ENCODE results near the gene TPK1.
"Not testable (repeated sequence)": the region's sequence is repeated elsewhere in the genome, so short reads cannot be mapped to it uniquely, and the experiment has no call there.

TPK1 gene

DNA sequence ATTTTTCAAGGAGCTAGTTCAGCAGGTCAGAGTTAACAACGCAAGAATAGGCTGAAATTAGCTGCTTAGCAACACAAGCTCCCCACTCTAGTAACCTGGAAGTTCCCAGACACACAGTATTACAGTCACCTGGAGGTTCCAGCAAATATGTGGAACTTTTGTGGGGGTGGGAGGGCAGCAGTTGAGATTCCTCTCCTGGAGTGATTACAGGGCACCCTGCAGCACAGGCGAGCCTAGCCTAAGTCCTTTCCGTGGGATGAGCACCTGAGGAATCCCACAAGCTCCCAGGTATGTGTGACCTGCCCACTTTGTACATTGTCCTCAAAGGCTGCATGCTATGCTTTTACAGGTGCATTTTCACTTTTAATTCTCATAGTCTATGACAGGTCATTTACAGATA, 13.6 kb downstream of the TPK1 start:
- DNase-seq (ENCODE audit: low read depth), result no peak

DNA sequence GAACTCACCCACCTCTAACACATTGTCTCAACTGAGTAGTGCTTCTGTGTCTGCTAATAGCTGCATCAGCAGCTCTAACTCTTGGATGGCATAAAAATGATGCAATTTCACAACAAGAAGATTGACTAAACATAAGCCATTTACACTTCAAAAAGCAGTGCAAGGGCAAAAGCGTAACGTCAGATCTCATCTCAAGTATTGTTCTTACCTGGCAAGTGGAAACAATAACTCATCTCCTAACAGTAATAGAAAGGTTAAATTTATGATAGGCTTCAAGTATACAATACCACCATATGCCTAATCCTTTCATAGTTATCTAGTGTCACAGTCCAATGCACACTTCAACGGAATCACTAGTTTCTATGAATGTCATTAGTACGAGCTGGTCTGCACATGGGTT, 14.8 kb downstream of the TPK1 start:
- no peak for DNase-seq (ENCODE audit: low read depth)

DNA sequence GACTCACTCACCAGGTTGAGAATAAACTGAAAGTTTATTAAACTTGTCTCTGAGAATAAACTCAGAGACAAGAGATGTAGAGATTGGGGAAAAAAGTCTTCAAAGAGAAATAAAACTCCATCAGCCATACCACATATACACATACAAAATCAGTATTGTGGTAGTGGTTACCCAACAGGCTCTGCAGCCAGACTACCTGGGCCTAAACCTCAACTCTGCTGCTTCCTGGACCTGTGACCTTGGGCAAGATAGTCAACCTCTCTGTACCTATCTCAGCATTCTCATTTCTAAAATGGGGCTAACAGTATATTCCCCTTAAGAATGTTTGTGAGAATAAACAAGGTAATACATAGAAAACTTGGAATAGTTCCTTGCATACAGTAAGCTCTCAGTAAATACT, 15.3 kb downstream of the TPK1 start:
- DNase-seq (ENCODE audit: low read depth), result no peak

DNA sequence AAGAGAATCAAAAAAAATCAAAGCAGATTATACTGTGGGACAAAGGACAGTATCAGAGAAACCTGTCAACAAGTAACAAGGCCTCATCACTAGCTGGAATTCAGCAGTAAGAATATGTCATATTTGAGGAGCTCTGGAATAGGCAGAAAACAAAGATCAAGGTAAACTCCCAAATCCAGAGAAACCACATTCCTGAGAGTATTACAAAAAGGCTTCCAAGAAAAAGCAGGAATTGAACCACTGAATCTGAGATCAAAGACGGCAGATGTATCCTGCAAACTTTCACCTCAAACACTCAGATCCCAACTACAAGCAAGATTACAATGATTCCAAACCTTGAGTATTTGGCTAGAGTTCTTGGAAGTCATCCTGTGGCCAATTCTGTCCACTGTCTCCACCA, 16.3 kb downstream of the TPK1 start:
- no peak for DNase-seq (ENCODE audit: low read depth)

DNA sequence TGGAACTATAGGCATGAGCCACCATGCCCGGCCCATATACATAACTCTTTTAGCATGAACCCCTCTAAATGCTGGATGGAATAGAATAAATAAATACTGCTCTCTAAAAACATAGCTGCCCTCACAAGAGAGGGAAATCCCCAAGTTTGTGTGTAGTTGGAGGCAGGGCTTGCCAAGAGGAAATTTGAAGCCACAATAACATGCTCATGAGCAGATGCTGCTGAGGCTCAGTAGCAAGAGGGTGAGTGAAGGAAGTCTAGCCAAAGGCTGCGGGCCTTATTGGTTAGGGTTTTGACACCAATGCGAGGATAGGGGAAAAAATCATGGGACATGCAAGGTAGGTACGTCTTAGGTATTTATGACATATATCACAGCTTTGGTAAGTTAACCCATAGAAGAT, 17.3 kb downstream of the TPK1 start:
- peak; percentile 34 for DNase-seq (ENCODE audit: low read depth)

DNA sequence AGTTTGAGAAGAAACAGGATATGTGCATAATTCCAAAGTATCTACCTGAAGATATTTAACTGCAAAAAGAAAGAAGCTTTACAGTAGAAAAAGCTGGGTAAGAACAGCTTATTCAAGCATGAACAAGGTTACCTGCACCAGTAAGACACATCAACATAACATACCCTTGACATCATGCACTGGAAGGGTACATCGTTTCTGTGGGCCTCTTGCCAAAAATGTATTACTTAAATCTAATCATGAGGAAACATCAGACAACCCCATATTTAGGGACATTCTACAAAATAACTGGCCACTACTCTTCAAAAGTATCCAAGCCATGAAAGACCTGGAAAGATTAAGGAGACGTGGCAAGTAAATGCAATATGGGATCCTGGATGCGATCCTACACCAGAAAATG, 18.9 kb downstream of the TPK1 start:
- no peak for DNase-seq (ENCODE audit: low read depth)

DNA sequence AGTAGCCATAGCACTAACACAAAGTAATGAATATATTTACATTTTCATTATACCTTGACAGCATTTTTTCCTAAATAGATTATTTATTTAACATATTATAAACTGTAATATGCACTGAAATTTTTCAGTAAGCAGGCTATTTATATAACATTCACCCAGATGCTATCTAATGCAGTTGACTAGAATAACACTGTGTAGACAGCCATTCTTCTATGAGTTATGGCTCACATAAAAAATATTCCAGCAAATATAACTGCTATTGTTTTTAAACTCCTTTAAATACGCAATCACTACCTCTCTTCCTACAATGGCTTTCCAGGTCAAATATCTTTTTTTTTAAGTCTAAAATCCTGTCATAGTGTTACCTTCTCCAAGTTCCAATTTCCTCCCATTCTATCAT, 21.6 kb downstream of the TPK1 start:
- no peak for DNase-seq (ENCODE audit: low read depth)

DNA sequence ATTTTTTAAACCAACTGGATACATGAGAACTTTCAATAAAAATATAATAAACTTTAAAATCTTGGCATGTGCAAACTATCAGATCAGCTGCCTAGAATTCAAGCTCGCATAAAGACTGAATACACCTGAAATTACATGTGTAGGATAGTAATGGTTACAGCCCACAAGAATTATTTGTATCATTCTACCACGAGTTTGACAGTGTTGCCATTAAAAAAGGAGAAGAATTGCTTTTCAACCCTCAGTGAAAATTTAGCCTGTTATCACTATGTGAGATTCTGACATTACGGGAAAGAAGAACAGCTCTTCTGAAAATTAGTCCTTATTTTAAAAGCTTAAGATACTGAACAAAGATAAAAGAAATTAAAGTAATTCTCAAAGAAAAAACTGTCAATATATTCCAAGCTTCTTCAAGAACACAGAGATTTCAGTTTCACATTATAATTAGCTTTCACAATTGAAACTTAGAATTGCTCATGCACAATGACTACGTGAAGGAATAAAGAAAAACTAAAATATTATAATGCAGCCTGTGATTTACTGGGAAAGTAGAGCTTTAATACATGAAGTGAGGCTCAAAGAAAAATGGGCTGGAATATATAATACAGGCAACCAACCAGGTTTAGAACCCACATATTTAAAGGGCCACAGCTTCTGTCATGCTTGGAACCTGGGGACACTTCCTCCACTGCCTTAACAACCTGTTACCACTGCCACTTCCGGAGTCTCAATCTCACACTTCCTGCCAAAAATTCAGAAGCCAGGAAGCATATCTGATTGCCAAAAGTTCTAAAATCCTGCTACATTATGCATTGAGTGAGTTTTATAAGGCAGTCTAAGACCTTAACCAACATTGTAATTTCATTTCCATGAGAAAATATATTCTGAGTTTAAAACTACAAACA, 23.2 kb downstream of the TPK1 start:
- DNase-seq (ENCODE audit: low read depth), result no peak

DNA sequence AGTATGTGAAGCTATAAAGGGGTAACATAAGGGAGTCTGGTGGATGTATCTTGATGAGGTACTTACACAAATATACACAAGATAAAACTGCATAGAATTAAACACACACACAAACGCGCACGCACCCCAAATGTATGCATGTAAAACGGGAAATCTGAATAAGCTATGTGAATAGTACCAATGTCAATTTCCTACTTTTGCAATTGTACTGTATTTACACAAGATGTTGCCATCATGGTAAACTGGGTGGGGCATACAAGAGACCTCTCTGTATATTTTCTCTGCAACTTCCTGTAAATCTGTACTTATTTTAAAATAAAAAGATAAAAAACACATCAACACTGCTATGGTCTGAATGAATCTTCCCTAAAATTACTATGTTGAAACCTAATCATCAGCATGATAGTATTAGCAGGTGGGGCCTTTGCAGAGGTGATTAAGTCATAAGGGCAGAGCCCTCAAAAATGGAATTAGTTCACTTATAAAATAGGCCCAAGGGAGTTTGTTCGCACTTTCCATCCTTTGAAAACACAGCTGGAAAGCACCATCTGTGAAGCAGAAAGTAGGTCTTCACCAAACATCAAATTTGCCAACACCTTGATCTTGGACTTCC, 30.1 kb downstream of the TPK1 start:
- no peak for DNase-seq (ENCODE audit: low read depth)

DNA sequence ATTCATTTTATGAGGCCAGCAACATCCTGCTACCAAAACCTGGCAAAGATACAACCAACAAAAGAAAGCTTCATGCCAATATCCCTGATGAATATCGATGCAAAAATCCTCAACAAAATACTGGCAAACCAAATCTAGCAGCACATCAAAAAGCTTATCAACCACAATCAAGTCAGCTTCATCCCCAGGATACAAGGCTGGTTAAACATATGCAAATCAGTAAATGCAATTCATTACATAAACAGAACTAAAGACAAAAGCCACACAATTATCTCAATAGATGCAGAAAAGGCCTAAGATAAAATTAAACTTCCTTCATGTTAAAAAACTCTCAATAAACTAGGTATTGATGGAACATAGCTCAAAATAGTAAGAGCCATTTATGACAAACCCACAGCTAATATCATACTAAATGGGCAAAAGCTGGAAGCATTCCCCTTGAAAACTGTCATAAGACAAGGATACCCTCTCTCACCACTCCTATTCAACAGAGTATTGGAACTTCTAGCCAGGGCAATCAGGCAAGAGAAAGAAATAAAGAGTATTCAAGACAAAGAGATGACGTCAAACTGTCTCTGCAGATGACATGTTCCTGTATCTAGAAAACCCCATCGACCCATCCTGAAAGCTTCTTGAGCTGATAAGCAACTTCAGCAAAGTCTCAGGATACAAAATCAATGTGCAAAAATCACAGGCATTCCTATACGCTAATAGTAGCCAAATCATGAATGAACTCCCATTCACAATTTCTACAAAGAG, 35.0 kb downstream of the TPK1 start:
- not testable (repeated sequence) for DNase-seq (ENCODE audit: low read depth)

DNA sequence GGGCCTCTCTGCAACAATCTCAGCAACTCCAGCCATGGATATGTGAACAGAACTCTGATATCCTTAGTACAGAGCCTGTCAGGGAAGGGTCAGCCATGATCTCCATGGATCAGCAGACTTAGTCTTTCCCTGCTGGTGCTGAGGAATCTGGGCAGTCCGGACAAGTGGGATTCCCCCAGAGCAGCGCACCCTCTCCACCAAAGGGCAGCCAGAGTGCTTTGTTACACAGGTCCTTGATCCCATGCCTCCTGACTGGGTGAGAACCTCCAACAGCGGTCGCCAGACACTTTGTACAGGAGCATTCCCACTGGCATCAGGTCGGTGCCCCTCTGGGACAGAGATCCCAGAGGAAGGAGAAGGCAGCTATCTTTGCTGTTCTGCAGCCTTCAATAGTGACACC, 38.9 kb downstream of the TPK1 start:
- DNase-seq (ENCODE audit: low read depth), result no peak

DNA sequence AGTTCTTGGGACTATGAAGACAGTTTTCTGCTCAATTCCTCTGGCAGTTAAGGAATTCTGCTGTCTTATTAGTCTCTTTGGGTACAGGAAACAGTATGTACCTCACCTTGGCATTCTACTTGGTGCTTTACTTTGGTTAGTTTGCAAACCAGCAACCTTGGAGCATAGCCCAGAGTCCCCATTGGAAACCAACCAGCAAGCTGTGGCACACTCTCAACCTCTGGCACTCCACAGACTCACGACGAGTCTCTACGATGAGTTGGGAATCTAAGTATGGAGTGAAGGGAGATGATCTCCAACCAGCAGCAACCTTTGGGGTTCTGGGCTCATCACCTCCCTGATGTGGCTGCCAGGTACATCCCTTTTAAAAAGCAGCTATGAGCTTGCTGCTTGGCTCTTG, 43.8 kb downstream of the TPK1 start:
- DNase-seq (ENCODE audit: low read depth), result no peak

DNA sequence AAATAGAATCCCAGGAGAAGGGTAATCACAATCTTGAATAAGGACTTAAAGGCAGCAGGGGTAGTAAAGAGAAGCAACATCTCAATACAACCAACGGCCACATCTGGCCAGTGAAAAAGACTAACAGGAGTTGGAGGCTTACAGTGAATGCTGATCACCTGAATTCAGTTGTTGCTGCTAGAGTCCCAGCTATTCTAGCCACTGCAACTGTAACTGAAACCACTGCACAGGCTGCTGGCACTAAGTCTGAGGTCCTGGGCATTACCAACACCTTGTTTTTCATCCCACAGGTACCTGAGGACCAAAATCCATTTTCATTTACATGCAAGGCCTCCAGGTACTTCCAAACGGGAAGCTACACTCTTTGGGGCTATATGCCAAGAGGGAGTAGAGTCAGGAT, 44.4 kb downstream of the TPK1 start:
- DNase-seq (ENCODE audit: low read depth), result no peak

DNA sequence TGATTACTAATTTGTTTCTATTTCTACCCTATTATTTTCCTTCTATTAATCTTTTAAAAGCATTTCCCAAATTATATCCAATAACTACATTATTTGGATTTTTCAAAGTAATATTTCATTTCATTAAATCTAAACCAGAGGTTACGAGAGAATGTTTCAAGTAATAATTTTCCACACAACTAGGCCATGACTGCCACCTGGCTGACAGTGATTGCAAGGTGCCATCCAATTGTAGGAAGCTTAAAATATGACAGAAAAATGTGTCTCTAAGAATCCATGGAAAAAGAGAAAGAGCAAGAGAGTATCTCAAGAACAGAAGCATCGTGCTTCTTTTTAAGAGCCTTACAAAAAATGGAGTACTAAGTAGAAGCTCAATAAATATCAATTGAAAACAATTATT, 48.7 kb downstream of the TPK1 start:
- no peak for DNase-seq (ENCODE audit: low read depth)

DNA sequence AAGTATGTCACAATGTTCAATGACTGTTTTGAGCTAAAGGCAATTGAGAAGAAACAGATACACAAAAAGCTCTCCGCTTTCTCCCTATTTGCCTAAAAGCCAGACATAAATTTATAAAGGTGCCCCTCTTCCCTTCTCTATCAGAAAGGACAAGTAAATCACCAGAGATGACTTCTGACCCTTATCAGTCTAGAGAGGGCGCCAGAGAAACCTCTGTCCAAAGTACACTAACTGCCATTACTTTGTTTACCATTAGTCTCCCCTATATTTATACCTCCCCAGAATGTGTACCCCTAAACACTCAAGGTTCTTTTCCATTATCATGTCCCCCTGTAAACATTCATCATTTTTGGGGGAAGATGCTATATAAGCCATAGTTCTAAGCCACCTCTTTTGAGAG, 49.3 kb downstream of the TPK1 start:
- no peak for DNase-seq (ENCODE audit: low read depth)

DNA sequence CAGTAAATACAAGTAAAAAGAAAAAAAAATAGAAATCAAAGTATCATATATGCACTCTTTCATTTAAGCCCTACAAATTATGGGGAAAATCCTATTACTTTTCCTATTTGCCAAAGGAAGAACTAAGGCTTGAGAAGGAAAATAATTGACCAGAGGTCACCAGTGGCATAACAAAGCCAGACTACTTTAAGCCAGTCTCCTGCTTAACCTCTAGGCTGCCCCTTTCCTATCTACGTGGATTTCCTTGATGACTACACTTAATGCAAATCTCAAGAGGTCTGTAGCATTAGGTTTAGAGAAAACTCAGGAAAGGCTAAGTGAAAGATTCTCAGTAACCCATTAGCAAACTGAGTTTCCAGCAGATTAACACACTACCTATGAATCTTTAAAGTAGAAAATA, 49.8 kb downstream of the TPK1 start:
- no peak for DNase-seq (ENCODE audit: low read depth)

DNA sequence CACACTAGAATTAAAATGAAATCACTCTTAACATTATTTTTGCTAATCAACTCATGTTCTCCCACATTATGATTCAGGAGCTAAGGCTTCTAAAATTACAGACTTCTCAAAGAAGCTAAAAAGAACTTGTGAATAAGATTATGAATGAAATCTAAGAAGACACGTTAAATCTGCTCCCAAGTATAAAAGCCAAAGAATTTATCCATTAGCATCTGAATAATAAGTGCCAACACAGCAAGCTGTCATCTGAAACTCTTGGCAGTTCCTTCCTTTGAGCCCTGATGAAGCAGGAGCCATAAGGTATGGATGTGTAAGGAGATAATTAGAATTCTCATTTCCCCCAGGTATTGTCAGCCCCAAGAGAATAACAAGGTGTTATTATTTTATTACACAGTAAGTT, 50.3 kb downstream of the TPK1 start:
- DNase-seq (ENCODE audit: low read depth), result no peak

DNA sequence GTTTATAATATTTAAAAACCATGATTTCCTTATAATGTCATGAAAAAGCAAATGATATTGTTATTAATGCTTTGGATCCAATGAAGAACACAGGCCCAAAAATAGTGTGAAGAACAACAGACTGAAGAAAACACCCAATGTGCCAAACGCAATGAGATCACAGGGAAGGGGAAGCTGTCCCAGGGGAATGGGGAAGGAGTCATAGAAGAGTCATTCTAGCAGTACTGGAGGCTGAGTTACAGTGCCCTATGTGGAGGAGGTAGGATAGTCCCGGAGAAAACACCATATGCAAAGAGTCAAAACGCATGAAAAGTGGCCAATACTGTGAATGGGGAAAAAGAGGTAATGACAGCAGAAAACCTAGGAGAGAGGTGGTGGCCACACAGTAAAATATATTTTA, 50.9 kb downstream of the TPK1 start:
- peak; percentile 74 for DNase-seq (ENCODE audit: low read depth)

DNA sequence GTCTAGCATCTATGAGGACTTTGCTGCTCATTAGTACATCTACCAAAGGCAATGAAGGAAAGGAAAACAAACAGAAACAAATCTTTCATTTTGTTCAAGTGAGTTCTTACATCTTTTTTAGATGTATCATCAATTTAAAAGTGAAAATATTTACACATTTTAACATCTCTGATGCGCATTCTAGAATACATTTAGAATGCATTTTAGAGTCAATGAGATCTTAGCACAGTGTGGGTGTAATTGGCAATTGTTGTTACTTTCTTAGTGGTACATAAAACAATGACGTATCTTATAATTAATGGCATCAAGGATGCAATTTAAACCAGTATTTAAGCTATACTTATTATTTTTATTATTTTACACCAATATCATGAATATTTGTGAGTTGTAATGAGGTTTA, 51.4 kb downstream of the TPK1 start:
- DNase-seq (ENCODE audit: low read depth), result no peak

DNA sequence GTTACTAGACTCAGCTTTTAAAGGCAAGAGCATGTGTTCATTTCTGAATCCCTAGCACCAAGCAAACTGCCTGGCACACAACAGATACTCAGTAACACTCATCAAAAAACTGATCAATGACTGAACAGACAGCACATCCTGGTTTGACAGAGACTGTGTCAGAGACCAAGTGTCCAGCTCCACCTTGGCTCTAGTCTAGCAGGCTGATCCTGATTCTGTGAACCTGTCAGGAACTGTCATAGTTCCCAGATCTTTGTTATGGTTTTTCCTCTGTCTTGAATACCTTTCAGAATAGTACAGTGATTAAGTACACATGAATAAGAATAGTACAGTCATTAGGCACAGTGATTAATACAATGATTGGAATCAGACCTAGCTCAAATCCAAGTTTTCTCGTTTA, 53.0 kb downstream of the TPK1 start:
- DNase-seq (ENCODE audit: low read depth), result no peak

DNA sequence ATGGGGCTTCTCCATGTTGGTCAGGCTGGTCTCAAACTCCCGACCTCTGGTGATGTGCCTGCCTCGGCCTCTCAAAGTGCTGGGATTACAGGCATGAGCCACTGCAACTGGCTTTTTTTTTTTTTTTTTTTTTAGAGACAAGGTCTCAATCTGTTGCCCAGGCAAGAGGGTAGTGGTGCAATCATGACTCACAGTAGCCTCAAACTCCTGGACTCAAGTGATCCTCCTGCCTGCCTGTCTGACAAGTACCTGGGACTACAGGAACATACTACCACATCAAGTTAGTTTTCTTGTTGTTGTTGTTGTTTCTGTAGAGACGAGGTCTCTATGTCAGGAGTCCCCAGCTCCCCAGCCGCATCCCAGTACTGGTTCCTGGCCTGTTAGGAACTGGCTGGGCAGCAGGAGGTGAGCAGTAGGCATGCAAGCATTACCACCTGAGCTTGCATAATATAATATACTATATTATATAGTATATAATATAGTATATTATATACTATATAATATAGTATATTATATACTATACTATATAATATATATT, 55.7 kb downstream of the TPK1 start:
- peak; percentile 3 for DNase-seq (ENCODE audit: low read depth)

DNA sequence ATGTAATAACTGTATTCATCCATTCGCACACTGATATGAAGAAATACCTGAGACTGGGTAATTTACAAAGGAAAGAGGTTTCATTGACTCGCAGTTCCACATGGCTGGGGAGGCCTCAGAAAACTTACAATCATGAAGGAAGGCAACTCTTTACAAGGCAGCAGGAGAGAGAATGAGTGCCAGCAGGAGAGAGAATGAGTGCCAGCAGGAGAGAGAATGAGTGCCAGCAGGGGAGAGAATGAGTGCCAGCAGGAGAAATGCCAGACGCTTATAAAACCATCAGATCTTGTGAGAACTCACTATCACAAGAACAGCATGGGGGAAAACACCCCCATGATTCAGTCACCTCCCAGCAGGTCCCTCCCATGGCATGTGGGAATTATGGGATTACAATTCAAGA, 58.0 kb downstream of the TPK1 start:
- not testable (repeated sequence) for DNase-seq (ENCODE audit: low read depth)
